K562 (cell line): ENCODE measurements around the gene ARL14. TPM values are rescaled to one million over a fixed set of nuclear protein-coding genes. Genes with fewer than 3 reads are reported as not detected.

ENCODE experiments used
- ATAC-seq: fragments of 200-7000 bp; cut with Tn5 transposase; 3 replicates; pipeline ENCODE4 v1.9.1; 2020; ENCODE audit warnings: moderate library complexity
- BruUV-seq: library from RNA; stranded (reverse); fragments of 400-500 nt; replicated peaks from 2 replicates; lab custom pipeline; 2021; lab: Mats Ljungman, UMichigan
- CTCF ChIA-PET: fragments of 300-600 bp; formaldehyde crosslinking; extraction: SDS; loops from one replicate; lab custom pipeline; 2021; ENCODE audit warnings: low intra/inter-chr PET ratio; lab: Yijun Ruan, JAX
- POLR2A ChIA-PET: fragments of 300-600, 350-650 bp; sonication (Branson Sonifier 250); formaldehyde crosslinking; extraction: SDS; loops from one replicate; lab custom pipeline; 2021; ENCODE audit warnings: antibody characterized with exemption, inconsistent platforms; lab: Yijun Ruan, JAX
- DNase-seq, 4 experiments: peaks; one replicate each; pipeline versions ENCODE4 v3.0.0 to v3.0.0-alpha.2; 2011 to 2018; ENCODE audit warnings: low spot score in 3 of 4, mixed read lengths in 3 of 4; ENCODE audit errors: extremely low read depth in 1 of 4
- FAIRE-seq: peaks from 2 replicates; lab custom pipeline; 2011; peaks lifted over from hg19 to GRCh38; lab: Jason Lieb, UNC
- H2AFZ ChIP-seq: 2 replicates; pipeline ENCODE4 v1.6.0; 2011; ENCODE audit warnings: low read depth, low read length, control low read depth, inconsistent platforms
- H3K27ac ChIP-seq: fragments of 200-600 bp; 3 replicates; pipeline ENCODE4 v1.8.0; 2011; ENCODE audit warnings: low read depth, mild to moderate bottlenecking, control low read depth, inconsistent platforms, low read length, moderate library complexity, mixed read lengths; ENCODE audit errors: extremely low read depth
- H3K27me3 ChIP-seq, 2 experiments: fragments of 300-600 bp in 1 of 2; 2 replicates in 1 of 2; 3 replicates in 1 of 2; pipeline versions ENCODE4 v1.6.0 to v1.8.0; 2011; ENCODE audit warnings: inconsistent platforms in 2 of 2, low read length in 2 of 2, mild to moderate bottlenecking in 1 of 2, mixed read lengths in 1 of 2, moderate library complexity in 1 of 2; ENCODE audit not compliant: control insufficient read depth in 2 of 2, insufficient read depth in 2 of 2
- H3K36me3 ChIP-seq: fragments of 300-600 bp; 3 replicates; pipeline ENCODE4 v1.8.0; 2011; ENCODE audit warnings: mild to moderate bottlenecking, low read length, inconsistent platforms; ENCODE audit not compliant: control insufficient read depth, insufficient read depth
- H3K4me1 ChIP-seq, 2 experiments: fragments of 200-600 bp in 1 of 2; replicated peaks in 1 of 2; 2 replicates in 1 of 2; 3 replicates in 1 of 2; pipeline versions ENCODE4 v1.5.1 to v1.8.0; 2011; ENCODE audit warnings: inconsistent platforms in 2 of 2, low read length in 2 of 2, mild to moderate bottlenecking in 1 of 2, mixed read lengths in 1 of 2, moderate library complexity in 1 of 2; ENCODE audit not compliant: control insufficient read depth in 2 of 2, insufficient read depth in 2 of 2
- H3K4me2 ChIP-seq: 2 replicates; pipeline ENCODE4 v1.6.1; 2011; ENCODE audit warnings: low read length, control low read depth, inconsistent platforms, mixed read lengths; ENCODE audit not compliant: insufficient read depth
- H3K4me3 ChIP-seq: fragments of 200-600 bp; sonication (generic), shearing (Covaris generic); 2 replicates; pipeline ENCODE4 v1.5.1; 2016; ENCODE audit warnings: control low read depth, inconsistent platforms
- H3K79me2 ChIP-seq: fragments of 200-600 bp; 3 replicates; pipeline ENCODE4 v1.8.0; 2011; ENCODE audit warnings: low read length, inconsistent platforms; ENCODE audit not compliant: control insufficient read depth, insufficient read depth
- H3K9ac ChIP-seq, 2 experiments: 2 replicates each; pipeline versions ENCODE4 v1.6.0 to v1.6.1; 2011; ENCODE audit warnings: low read depth in 2 of 2, low read length in 2 of 2, control low read depth in 1 of 2, inconsistent platforms in 1 of 2, mild to moderate bottlenecking in 1 of 2, mixed read lengths in 1 of 2; ENCODE audit not compliant: insufficient read depth in 1 of 2
- H3K9me1 ChIP-seq: one replicate; pipeline ENCODE4 v1.6.0; 2011; ENCODE audit warnings: inconsistent platforms, mild to moderate bottlenecking, low read length, moderate library complexity; ENCODE audit not compliant: control insufficient read depth, insufficient read depth
- H3K9me3 ChIP-seq: replicated peaks from 2 replicates; pipeline ENCODE4 v1.5.1; 2011; ENCODE audit warnings: low read depth, low read length, inconsistent platforms; ENCODE audit not compliant: control insufficient read depth, insufficient read depth
- H4K20me1 ChIP-seq: replicated peaks from 2 replicates; pipeline ENCODE4 v1.6.1; 2011; ENCODE audit warnings: low read length, inconsistent platforms, mixed read lengths; ENCODE audit not compliant: control insufficient read depth, insufficient read depth
- DLX4 ChIP-seq: fragments of 250-450 bp; sonication (Bioruptor Pico); IDR thresholded peaks from 2 replicates; pipeline ENCODE4 v1.6.1; 2021; ENCODE audit warnings: mild to moderate bottlenecking
- FOXA1 ChIP-seq: fragments of 450-650 bp; IDR thresholded peaks from 2 replicates; pipeline ENCODE4 v1.6.1; 2016; ENCODE audit warnings: mild to moderate bottlenecking, borderline replicate concordance
- HINFP ChIP-seq: fragments of 450-650 bp; conservative IDR thresholded peaks from 2 replicates; pipeline ENCODE4 v1.6.1; 2016; ENCODE audit warnings: missing genetic modification characterization, low read depth, mild to moderate bottlenecking, control low read depth, missing compliant biosample characterization
- LARP7 ChIP-seq: fragments of 450-650 bp; IDR thresholded peaks from 2 replicates; pipeline ENCODE4 v1.6.1; 2016
- MAFF ChIP-seq: IDR thresholded peaks from 2 replicates; pipeline ENCODE4 v1.6.1; 2012; ENCODE audit warnings: low read length, improper control_type of control experiment
- MLX ChIP-seq, 2 experiments: fragments of 450-650 bp in 1 of 2; sonication (generic) in 1 of 2; formaldehyde crosslinking; conservative IDR thresholded peaks; 2 replicates each; pipeline versions ENCODE4 v1.4.0 to v1.8.1; 2020 to 2022; ENCODE audit warnings: mild to moderate bottlenecking in 1 of 2, missing genetic modification reagents in 1 of 2
- MYBL2 ChIP-seq, 2 experiments: fragments of 450-650 bp in 1 of 2; sonication (generic) in 1 of 2; formaldehyde crosslinking in 1 of 2; IDR thresholded peaks; 2 replicates each; pipeline versions ENCODE4 v1.6.1 to v1.8.1; 2017 to 2022; ENCODE audit warnings: borderline replicate concordance in 1 of 2, inconsistent platforms in 1 of 2, low read depth in 1 of 2, mild to moderate bottlenecking in 1 of 2, missing genetic modification reagents in 1 of 2, moderate library complexity in 1 of 2
- PHB ChIP-seq: fragments of 250-450 bp; sonication (Bioruptor Pico); IDR thresholded peaks from 2 replicates; pipeline ENCODE4 v1.5.0; 2021
- POLR2AphosphoS2 ChIP-seq: IDR thresholded peaks from 2 replicates; pipeline ENCODE4 v1.6.1; 2012; ENCODE audit warnings: low read length, improper control_type of control experiment
- PTBP1 ChIP-seq: fragments of 200-400 bp; formaldehyde crosslinking; IDR thresholded peaks from 2 replicates; pipeline ENCODE4 v1.6.1; 2017; ENCODE audit warnings: low read depth, low read length
- RUNX1 ChIP-seq: sonication (generic); IDR thresholded peaks from 2 replicates; pipeline ENCODE4 v1.6.1; 2016; ENCODE audit warnings: antibody characterized with exemption, low read depth
- SMAD2 ChIP-seq: fragments of 150-350 bp; IDR thresholded peaks from 2 replicates; pipeline ENCODE4 v1.6.1; 2014; ENCODE audit warnings: low read depth, mild to moderate bottlenecking, low read length
- ZNF384 ChIP-seq: IDR thresholded peaks from 2 replicates; pipeline ENCODE4 v1.6.1; 2012; ENCODE audit warnings: low read depth, low read length, improper control_type of control experiment
- ZNF512 ChIP-seq: IDR thresholded peaks from 2 replicates; pipeline ENCODE4 v1.6.1; 2016; ENCODE audit warnings: missing genetic modification characterization, missing compliant biosample characterization
- ZNF830 ChIP-seq: fragments of 250-450 bp; sonication (Bioruptor Pico); IDR thresholded peaks from 2 replicates; pipeline ENCODE4 v1.5.0; 2021; ENCODE audit warnings: mild to moderate bottlenecking
- WGBS: fragments of 100-300 bp; shearing (Covaris generic); methylation state at CpG from one replicate; pipeline ENCODE4 v1.1.6; 2016; ENCODE audit warnings: low coverage, mixed read lengths; ENCODE audit not compliant: insufficient coverage; ENCODE audit errors: missing lambda C conversion rate; 5-methylcytosine and 5-hydroxymethylcytosine counted together
- in situ Hi-C: fragments of 300-500 bp; cut with MboI; formaldehyde crosslinking; loops from 4 replicates; pipeline ENCODE4 v1.15.0; 2018; ENCODE audit warnings: inconsistent platforms, mixed read lengths
- intact Hi-C: fragments of 100-400 bp; cut with micrococcal nuclease; formaldehyde crosslinking; loops from 2 replicates; pipeline ENCODE4 v1.14.2; 2022
- polyA plus RNA-seq, 8 experiments: library from polyadenylated mRNA; depleted of rRNA in 4 of 8; stranded (reverse) in 5 of 8; unstranded in 3 of 8; fragments of >200 nt; fragmentation: Nextera tagmentation in 2 of 8; fragmentation: Illumina TruSeq in 1 of 8; extraction: Ambion mirVana in 2 of 8; extraction: Trizol in 1 of 8; gene quantifications; 2 replicates each; pipeline versions ENCODE4 v1.2.1 to v1.2.3, GENCODE V29; 2011 to 2014; ENCODE audit warnings: inconsistent platforms in 1 of 8, missing spikeins in 1 of 8
- total RNA-seq, 7 experiments: library from RNA; depleted of rRNA in 6 of 7; stranded (reverse); fragments of >200 nt in 6 of 7; fragmentation: Illumina TruSeq in 2 of 7; extraction: Trizol in 2 of 7; gene quantifications; 2 replicates each; pipeline versions ENCODE4 v1.2.1 to v1.2.3, GENCODE V29; 2011 to 2021; ENCODE audit warnings: low replicate concordance in 1 of 7

ARL14 gene
- total and polyA plus RNA-seq, 9 of the 15 experiments (the other 6 are each of a cell fraction or from before 2014, with no cell fraction given) = not detected

GRCh38 chr3:160660902-160661301, 16.1 kb upstream of the ARL14 start (continued):
- TF ChIP-seq PHB (CRISPR knock-in tag) (no peak), ZNF384 (no peak), ZNF512 (tag) (no peak), MYBL2 (IDR thresholded peaks at IDR 0.05; ENCODE audit: low read depth) (no peak), MYBL2 (CRISPR knock-in tag; IDR thresholded peaks at IDR 0.05; ENCODE audit: borderline replicate concordance) (no peak), POLR2AphosphoS2 (no peak)

- no peak overlapping the region for H2AFZ ChIP-seq
- H3K9ac ChIP-seq = no peak overlapping the region
- ATAC-seq (no peak), FAIRE-seq (no peak), DNase-seq (no peak)
- ChIA-PET CTCF (no interaction called here), POLR2A (no interaction called here)
- no peak overlapping the region for H3K27ac ChIP-seq
- no TSS peak for BruUV-seq
- intact Hi-C loops = no loop called here
- no peaks in the 10 kb centered on the region for H3K9me1 ChIP-seq
- 0% methylated on average over 1 of the region's 1 CpG for WGBS
- H4K20me1 ChIP-seq = no peaks in the 10 kb centered on the region
- H3K36me3 ChIP-seq = no peaks in the 10 kb centered on the region
- no peak overlapping the region for H3K4me3 ChIP-seq
- H3K4me2 ChIP-seq = no peak overlapping the region
- no peaks in the 10 kb centered on the region; a peak in 1 of 5 replicates for H3K27me3 ChIP-seq
- no peaks in the 10 kb centered on the region for H3K9me3 ChIP-seq
- TF ChIP-seq SMAD2 (no peak), MLX (CRISPR knock-in tag; conservative IDR thresholded peaks at IDR 0.05) (no peak), PTBP1 (no peak), HINFP (tag) (no peak), ZNF830 (CRISPR knock-in tag) (no peak), DLX4 (CRISPR knock-in tag) (no peak), FOXA1 (no peak), MAFF (no peak), LARP7 (no peak), RUNX1 (no peak)
- in situ Hi-C loops = no loop called here
- H3K4me1 ChIP-seq = no peaks in the 10 kb centered on the region
- no peaks in the 10 kb centered on the region for H3K79me2 ChIP-seq
Measured at GRCh38 chr3:160661660-160662059, 15.3 kb upstream of the ARL14 start.
